Measurements from ENCODE around the gene GIGYF2.
"Not testable (repeated sequence)": the region's sequence is repeated elsewhere in the genome, so short reads cannot be mapped to it uniquely, and the experiment has no call there.

The GIGYF2 gene

GRCh38 chr2:232681527-232681926 lies 15.6 kb upstream of the GIGYF2 start:
- Mint-ChIP-seq H3K9me3 (no peaks in the 10 kb centered on the region), H3K4me1 (peaks cover 3% of the 10 kb centered on the region), H3K27ac (no peak overlapping the region), H3K36me3 (no peaks in the 10 kb centered on the region), H3K4me3 (no peak overlapping the region)
- DNase-seq (ENCODE audit: low spot score in 2 of 2) = no peak
- ATAC-seq = peak; percentile 19

GRCh38 chr2:232683368-232683767 lies 13.8 kb upstream of the GIGYF2 start:
- Mint-ChIP-seq H3K27ac (no peak overlapping the region), H3K36me3 (no peaks in the 10 kb centered on the region), H3K4me3 (no peak overlapping the region), H3K9me3 (no peaks in the 10 kb centered on the region), H3K4me1 (no peaks in the 10 kb centered on the region)
- no peak for ATAC-seq
- no peak for DNase-seq (ENCODE audit: low spot score in 2 of 2)

DNA sequence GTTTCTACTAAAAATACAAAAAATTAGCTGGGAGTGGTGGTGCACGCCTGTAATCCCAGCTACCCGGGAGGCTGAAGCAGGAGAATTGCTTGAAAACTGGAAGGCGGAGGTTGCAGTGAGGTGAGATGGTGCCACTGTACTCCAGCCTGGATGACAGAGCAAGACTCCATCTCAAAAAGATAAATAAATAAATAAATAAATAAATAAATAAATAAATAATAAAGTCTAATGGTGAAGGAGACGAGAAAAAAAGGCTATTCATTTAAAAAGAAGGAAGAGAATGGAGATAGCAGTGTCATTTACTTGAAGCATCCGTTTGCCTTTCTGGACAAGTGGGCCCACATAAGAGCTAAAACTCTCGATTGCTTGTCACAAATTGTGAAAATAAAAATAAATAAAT lies 11.7 kb upstream of the GIGYF2 start:
- H3K27ac Mint-ChIP-seq; H3K4me3 Mint-ChIP-seq; DNase-seq (ENCODE audit: low spot score in 2 of 2); H3K4me1 Mint-ChIP-seq; ATAC-seq; H3K36me3 Mint-ChIP-seq; H3K9me3 Mint-ChIP-seq: not testable (repeated sequence)

DNA sequence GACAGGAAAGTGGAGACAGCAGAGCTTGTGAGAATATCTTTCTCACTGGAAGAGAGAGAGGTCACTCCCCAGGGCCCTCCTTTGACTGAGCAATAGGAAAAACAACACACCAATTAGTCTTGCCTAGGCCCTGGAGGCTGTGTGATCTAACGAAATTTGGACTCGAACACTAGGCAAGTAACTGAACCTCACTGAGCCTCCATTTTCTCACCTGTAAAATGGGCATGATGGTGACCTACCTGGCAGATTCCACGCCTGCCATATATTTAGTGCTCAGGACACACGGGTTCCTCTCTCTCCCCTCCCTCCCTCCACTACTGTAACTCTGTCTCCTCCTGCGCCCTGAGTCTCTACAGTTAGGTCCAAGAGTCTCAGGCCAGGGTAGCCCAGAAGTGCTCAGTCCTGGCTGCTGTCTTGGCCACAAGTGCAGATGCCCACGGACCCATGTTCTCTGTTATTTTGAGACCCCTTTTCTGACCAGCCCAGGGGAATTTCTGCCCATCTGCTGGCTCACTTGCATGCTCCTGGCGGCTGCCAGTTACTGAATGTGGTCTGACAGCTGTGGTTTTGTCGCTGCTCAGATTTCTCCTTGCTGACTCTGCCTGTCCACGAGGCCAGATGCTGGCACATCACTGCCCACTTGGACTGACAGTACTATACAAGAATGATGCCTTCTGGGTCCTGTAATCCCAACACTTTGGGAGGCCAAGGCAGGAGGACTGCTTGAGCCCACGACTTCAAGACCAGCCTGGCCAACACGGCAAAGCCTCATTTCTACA lies 9.6 kb upstream of the GIGYF2 start:
- Mint-ChIP-seq H3K4me1 (no peaks in the 10 kb centered on the region), H3K27ac (no peak overlapping the region), H3K4me3 (no peak overlapping the region), H3K36me3 (no peaks in the 10 kb centered on the region), H3K9me3 (no peaks in the 10 kb centered on the region)
- ATAC-seq (no peak), DNase-seq (ENCODE audit: low spot score in 2 of 2) (no peak)

DNA sequence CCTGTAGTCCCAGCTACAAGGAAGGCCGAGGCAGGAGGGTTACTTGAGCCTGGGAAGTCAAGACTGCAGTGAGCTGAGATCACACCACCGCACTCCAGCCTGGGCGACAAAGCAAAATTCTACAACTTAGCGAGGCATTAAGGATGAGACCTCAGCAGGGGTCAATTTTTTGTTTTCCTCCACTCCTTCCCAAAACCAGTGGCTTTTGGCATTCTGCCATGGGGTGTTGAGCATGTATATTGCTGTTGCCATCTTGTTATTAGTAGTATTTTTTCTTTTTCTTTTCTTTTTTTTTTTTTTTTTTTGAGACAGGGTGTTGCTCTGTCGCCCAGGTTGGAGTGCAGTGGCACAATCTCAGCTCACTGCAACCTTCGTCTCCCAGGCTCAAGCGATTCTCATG lies 8.9 kb upstream of the GIGYF2 start:
- DNase-seq (ENCODE audit: low spot score in 2 of 2) = no peak
- no peaks in the 10 kb centered on the region for H3K4me1 Mint-ChIP-seq
- ATAC-seq = no peak
- H3K4me3 Mint-ChIP-seq = no peak overlapping the region
- H3K36me3 Mint-ChIP-seq = no peaks in the 10 kb centered on the region
- no peaks in the 10 kb centered on the region for H3K9me3 Mint-ChIP-seq
- H3K27ac Mint-ChIP-seq = no peak overlapping the region

GRCh38 chr2:232689152-232689910 lies 7.8 kb upstream of the GIGYF2 start:
- Mint-ChIP-seq H3K27ac (no peak overlapping the region), H3K4me1 (no peaks in the 10 kb centered on the region), H3K9me3 (no peaks in the 10 kb centered on the region), H3K36me3 (no peaks in the 10 kb centered on the region), H3K4me3 (no peak overlapping the region)
- no peak for ATAC-seq
- no peak for DNase-seq (ENCODE audit: low spot score in 2 of 2)

DNA sequence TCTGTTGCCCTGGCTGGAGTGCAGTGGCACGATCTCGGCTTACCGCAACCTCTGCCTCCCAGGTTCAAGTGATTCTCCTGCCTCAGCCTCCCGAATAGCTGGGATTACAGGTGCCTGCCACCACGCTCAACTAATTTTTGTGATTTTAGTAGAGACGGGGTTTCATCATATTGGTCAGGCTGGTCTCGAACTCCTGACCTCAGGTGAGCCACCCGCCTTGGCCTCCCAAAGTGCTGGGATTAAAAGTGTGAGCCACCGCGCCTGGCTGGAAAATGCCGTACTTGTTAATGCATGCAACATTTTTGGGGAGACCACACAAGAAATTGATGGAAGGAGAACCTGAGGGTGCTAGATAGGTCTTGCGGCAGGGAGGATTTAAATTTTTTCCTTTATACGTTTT lies 6.0 kb upstream of the GIGYF2 start:
- H3K36me3 Mint-ChIP-seq; H3K4me1 Mint-ChIP-seq; H3K9me3 Mint-ChIP-seq; H3K27ac Mint-ChIP-seq; H3K4me3 Mint-ChIP-seq; DNase-seq (ENCODE audit: low spot score in 2 of 2); ATAC-seq: not testable (repeated sequence)

DNA sequence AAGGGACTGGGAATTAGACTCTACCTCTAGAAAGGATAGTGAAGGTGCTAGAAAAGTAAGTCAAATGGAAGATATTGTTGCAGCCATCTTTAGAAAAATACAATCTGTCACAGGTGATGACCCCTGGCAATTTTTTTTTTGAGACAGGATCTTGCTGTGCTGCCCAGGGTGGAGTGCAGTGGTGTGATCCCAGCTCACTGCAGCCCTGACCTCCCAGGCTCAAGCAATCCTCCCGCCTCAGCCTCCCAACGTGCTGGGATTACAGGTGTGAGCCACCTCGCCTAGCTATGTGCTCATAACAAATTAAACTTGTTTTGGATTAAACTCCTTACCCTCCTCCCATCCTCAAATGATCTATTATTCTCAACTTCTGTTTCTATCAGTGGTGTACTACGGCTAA lies 3.8 kb upstream of the GIGYF2 start:
- ATAC-seq (no peak), DNase-seq (ENCODE audit: low spot score in 2 of 2) (no peak)
- Mint-ChIP-seq H3K27ac (no peak overlapping the region), H3K36me3 (peaks cover 14% of the 10 kb centered on the region), H3K4me1 (peaks cover 7% of the 10 kb centered on the region), H3K9me3 (no peaks in the 10 kb centered on the region), H3K4me3 (no peak overlapping the region)

DNA sequence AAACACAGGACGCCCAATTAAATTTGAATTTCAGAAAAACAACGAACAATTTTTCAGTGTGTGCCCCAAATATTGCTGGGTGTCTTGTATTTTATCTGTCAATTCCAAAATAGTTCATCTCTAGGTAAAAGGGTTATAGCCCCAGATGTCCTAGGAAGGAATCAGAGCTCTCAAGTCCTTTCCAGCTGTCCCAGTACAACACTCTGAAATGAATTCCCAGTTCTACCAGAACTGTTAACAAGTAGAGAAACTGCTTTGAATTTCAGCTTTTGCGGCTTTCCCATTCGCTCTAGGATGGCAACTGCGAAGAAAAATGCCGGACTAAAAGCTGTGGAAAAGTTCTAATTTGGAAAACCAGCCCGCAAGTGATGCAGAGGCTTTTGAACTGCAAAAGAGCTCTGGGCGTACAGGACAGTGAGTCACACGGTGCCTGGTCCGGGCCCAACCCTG lies 497 bp upstream of the GIGYF2 start:
- ATAC-seq (no peak), DNase-seq (ENCODE audit: low spot score in 2 of 2) (no peak)
- Mint-ChIP-seq H3K9me3 (no peaks in the 10 kb centered on the region), H3K4me3 (peak overlapping the region; percentile 92), H3K36me3 (peaks cover 38% of the 10 kb centered on the region), H3K4me1 (peaks cover 30% of the 10 kb centered on the region), H3K27ac (peak overlapping the region; percentile 90)

DNA sequence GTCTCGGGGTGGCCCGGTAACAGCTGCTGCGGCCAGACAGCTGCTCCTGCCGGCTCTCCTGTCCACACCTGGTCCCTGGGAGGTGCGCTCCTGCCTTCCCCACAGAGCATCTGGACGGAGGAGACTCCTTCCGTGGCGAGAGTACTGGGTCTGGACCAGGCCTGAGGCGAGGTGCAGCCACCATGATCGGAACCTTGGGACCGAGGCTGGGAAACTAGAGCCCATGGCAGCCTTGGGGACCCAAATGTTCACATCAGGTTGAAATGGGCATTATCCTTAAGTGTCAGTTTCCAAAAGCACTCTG lies 628 bp downstream of the GIGYF2 start:
- H3K36me3 Mint-ChIP-seq = peaks cover 42% of the 10 kb centered on the region
- DNase-seq (ENCODE audit: low spot score in 2 of 2) = no peak
- H3K4me1 Mint-ChIP-seq = peaks cover 30% of the 10 kb centered on the region
- H3K4me3 Mint-ChIP-seq = peak overlapping the region; percentile 92
- peak overlapping the region; percentile 90 for H3K27ac Mint-ChIP-seq
- ATAC-seq = no peak
- H3K9me3 Mint-ChIP-seq = no peaks in the 10 kb centered on the region

- no peak for ATAC-seq
- Mint-ChIP-seq H3K36me3 (peaks cover 48% of the 10 kb centered on the region), H3K9me3 (no peaks in the 10 kb centered on the region), H3K4me3 (peak overlapping the region; percentile 92), H3K27ac (peak overlapping the region; percentile 90), H3K4me1 (peaks cover 34% of the 10 kb centered on the region)
- no peak for DNase-seq (ENCODE audit: low spot score in 2 of 2)
These were observed 1.5 kb downstream of the GIGYF2 start for GRCh38 chr2:232698556-232699091.

DNA sequence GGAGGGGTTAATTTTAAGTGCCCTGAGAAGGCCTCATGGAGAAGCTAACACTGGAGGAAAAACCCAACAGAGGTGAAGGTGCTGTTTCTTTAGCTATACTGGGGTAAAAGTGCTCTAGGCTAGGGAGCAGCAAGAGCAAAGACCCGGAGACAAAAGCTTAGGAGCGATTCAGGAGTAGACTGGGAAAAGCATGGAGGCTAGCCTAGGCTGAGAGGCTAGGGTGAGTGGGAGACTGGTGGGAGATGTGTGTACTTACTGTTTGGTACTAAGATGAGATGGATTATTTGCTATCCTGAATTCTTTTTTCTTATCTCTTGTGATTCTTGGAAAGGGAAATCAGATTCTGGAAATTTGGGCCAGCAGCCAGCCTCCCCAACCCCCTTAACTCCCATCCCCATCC lies 2.0 kb downstream of the GIGYF2 start:
- Mint-ChIP-seq H3K27ac (peak overlapping the region; percentile 90), H3K9me3 (no peaks in the 10 kb centered on the region), H3K4me3 (peak overlapping the region; percentile 92), H3K36me3 (peaks cover 52% of the 10 kb centered on the region), H3K4me1 (peaks cover 39% of the 10 kb centered on the region)
- DNase-seq (ENCODE audit: low spot score in 2 of 2) (no peak), ATAC-seq (no peak)

DNA sequence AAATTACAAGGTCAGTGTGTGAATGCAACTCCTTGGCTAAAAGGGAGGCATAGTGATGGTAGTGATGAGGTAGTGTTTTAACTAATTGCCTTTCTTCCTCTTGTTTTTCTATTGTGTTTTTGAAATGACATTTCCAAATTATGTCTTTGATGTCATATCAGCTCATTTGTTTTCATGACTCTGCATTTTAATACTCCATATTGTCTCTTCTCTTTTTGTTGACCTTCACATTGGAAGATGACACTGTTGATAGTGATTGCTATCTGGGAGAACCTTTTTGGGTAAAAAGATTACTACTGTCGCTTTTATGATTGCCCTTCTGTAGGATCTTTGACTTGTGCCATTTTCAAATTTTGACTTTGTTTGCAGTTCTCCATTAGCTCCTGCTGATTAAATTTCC lies 3.0 kb downstream of the GIGYF2 start:
- H3K4me1 Mint-ChIP-seq = peaks cover 44% of the 10 kb centered on the region
- DNase-seq (ENCODE audit: low spot score in 2 of 2) (no peak), ATAC-seq (no peak)
- no peaks in the 10 kb centered on the region for H3K9me3 Mint-ChIP-seq
- no peak overlapping the region for H3K27ac Mint-ChIP-seq
- H3K36me3 Mint-ChIP-seq = peaks cover 63% of the 10 kb centered on the region
- peak overlapping the region; percentile 92 for H3K4me3 Mint-ChIP-seq

- ATAC-seq (no peak), DNase-seq (ENCODE audit: low spot score in 2 of 2) (no peak)
- no peak overlapping the region for H3K4me3 Mint-ChIP-seq
- H3K27ac Mint-ChIP-seq = no peak overlapping the region
- H3K36me3 Mint-ChIP-seq = peaks cover 89% of the 10 kb centered on the region
- no peaks in the 10 kb centered on the region for H3K9me3 Mint-ChIP-seq
- H3K4me1 Mint-ChIP-seq = peaks cover 14% of the 10 kb centered on the region
These were observed 9.9 kb downstream of the GIGYF2 start for GRCh38 chr2:232707076-232707475.

GRCh38 chr2:232713505-232713904 lies 16.4 kb downstream of the GIGYF2 start:
- Mint-ChIP-seq H3K4me1 (peaks cover 20% of the 10 kb centered on the region), H3K9me3 (no peaks in the 10 kb centered on the region), H3K27ac (no peak overlapping the region), H3K4me3 (no peak overlapping the region), H3K36me3 (peaks cover 87% of the 10 kb centered on the region)
- DNase-seq (ENCODE audit: low spot score in 2 of 2) (no peak), ATAC-seq (no peak)

DNA sequence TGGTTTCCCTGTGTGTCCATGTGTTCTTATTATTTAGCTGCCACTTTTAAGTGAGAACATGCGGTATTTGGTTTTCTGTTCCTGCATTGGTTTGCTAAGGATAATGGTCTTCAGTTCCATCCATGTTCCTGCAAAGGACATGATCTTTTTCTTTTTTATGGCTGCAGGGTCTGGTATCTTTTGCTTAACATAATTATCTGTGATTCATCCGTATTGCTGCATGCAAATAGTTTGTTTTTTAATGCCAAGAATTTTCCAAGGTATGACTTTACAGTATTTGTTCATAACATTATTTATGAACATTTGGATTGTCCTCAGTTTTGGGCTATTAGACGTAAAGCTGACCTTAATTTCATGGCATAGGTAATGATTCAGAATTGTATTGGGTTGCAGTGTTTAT lies 17.8 kb downstream of the GIGYF2 start:
- Mint-ChIP-seq H3K9me3 (no peaks in the 10 kb centered on the region), H3K4me1 (peaks cover 20% of the 10 kb centered on the region), H3K4me3 (no peak overlapping the region), H3K27ac (peak overlapping the region; percentile 4), H3K36me3 (peaks cover 86% of the 10 kb centered on the region)
- DNase-seq (ENCODE audit: low spot score in 2 of 2) (no peak), ATAC-seq (no peak)
